Measurements from ENCODE around the gene BMF.
"Not testable (repeated sequence)": the region's sequence is repeated elsewhere in the genome, so short reads cannot be mapped to it uniquely, and the experiment has no call there.

BMF gene

DNA sequence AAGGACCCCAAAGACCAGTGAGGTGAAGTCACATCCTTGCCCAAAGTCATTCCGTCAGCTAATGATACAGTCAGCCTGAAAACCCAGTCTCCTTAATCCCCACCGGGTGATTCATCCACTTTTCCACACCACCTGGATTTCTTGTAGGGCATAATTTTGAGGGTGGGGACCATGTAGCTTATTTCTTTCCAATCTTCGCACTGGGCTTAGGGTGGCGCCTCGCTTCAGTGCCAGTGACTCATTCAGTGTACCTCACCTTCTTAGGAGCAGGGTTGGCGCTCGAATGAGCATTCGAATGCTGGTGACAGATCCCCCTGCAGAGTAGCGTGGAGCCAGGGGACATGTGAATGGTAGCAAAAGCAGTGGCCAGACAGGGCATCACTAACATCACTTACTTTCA, 24.0 kb downstream of the BMF start:
- FAIRE-seq (no peak), DNase-seq (ENCODE audit: insufficient read length, low spot score) (no peak)
- TF ChIP-seq CTCF (IDR thresholded peaks at IDR 0.05; ENCODE audit: insufficient read depth, missing control alignments): no peak

GRCh38 chr15:40082195-40082883, 26.3 kb downstream of the BMF start:
- FAIRE-seq: no peak
- DNase-seq (ENCODE audit: insufficient read length, low spot score): no peak
- no peak for TF ChIP-seq CTCF (IDR thresholded peaks at IDR 0.05; ENCODE audit: insufficient read depth, missing control alignments)

DNA sequence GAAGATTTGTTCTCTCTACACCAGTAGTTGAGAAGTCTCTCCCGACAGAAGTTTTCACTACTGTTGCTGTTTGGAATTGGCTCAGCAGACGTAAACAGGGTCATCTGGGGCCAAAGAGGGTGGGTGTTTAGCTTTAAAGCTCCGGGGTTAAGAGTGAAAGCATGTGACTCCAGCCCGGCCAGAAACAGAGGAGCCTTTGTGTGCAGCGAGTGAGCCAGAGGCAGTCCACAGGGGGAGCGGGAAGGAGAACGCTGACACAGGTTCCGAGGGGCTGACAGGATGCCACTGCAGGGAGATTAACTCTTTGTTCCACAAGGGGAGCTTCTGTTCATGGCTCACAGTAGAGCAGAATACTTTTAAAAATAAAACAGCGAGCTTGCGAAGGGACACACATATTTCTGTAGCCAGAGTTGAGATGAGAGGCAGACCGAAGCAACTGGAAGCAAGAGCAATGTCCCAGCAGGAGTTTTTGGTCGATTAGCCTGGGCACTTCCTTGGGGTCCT, 26.9 kb downstream of the BMF start:
- FAIRE-seq: no peak

DNA sequence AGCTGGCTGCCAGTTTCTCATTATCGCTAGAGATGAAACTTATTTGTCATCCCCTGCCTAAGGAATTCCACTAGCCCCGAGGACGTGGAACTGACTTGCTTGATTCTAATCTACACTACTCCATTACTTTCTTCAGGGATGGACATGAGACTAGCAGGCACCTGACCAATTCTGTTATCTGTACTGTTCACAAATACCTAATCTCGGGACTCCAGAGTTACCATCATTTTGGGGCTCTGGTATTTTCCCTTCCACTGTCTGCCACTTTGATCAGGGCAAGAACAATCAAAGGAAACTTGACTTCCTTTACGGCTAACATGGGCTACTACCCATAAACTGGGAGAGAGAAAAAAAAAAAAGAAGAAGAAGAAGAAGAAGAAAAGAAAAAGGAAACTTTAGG, 27.8 kb downstream of the BMF start:
- no peak for DNase-seq (ENCODE audit: insufficient read length, low spot score)
- no peak for FAIRE-seq
- no peak for TF ChIP-seq CTCF (IDR thresholded peaks at IDR 0.05; ENCODE audit: insufficient read depth, missing control alignments)

More for the DNA sequence above, 26.9 kb downstream of the BMF start:
- TF ChIP-seq CTCF (IDR thresholded peaks at IDR 0.05; ENCODE audit: insufficient read depth, missing control alignments): no peak
- no peak for DNase-seq (ENCODE audit: insufficient read length, low spot score)

DNA sequence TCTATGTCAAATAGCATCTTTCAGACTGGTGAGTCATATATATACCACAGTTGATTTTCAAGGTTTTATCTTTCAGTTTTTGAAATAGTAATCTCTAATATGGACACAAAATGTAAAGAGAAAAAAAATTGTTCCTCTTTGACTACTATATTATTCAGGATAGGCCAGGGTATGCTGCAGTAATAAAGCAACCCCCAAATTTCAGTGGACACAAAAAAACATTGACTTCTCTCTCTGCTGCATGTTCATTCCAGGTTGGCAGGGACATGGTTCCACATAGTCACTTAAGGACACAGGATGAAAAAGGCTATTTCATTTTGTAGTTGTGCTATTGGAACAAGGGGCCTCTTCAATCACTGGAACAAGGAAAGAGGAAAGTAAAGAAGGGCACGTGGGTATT, 28.6 kb downstream of the BMF start:
- FAIRE-seq: no peak
- no peak for TF ChIP-seq CTCF (IDR thresholded peaks at IDR 0.05; ENCODE audit: insufficient read depth, missing control alignments)

DNA sequence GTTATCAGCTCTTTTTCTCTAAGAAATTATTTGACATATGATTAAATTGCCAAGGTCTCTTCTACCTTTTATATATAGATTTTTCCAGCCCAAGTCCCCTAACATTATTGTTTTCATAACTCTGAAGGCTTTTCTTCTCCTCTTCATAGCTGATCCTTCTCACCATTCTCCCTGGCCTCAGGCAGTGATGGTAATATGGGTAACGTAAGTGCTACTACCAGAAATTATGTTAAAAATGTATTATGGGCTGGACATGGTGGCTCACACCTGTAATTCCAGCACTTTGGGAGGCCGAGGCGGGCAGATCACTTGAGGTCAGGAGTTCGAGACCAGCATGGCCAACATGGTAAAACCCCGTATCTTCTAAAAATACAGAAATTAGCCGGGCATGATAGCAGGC, 29.2 kb downstream of the BMF start:
- DNase-seq (ENCODE audit: insufficient read length, low spot score): no peak
- TF ChIP-seq CTCF (IDR thresholded peaks at IDR 0.05; ENCODE audit: insufficient read depth, missing control alignments): no peak
- FAIRE-seq: no peak

More for the DNA sequence above, 28.6 kb downstream of the BMF start:
- DNase-seq (ENCODE audit: insufficient read length, low spot score): no peak

GRCh38 chr15:40075298-40076044, 33.2 kb downstream of the BMF start:
- FAIRE-seq (no peak), DNase-seq (ENCODE audit: insufficient read length, low spot score) (no peak)
- no peak for TF ChIP-seq CTCF (IDR thresholded peaks at IDR 0.05; ENCODE audit: insufficient read depth, missing control alignments)

DNA sequence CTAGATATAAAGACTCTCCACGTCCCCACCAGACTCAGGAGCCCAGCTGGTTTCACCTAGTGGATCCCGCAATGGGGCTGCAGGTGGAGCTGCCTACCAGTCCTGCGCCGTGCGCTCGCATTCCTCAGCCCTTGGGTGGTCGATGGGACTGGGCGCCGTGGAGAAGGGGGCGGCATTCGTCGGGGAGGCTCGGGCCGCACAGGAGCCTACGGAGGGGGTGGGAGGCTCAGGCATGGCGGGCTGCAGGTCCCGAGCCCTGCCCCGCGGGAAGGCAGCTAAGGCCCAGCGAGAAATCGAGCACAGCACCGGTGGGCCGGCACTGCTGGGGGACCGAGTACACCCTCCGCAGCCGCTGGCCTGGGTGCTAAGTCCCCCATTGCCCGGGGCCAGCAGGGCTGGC, 34.0 kb downstream of the BMF start:
- not testable (repeated sequence) for DNase-seq (ENCODE audit: insufficient read length, low spot score)

GRCh38 chr15:40073716-40074490, 34.8 kb downstream of the BMF start:
- not testable (repeated sequence) for DNase-seq (ENCODE audit: insufficient read length, low spot score); FAIRE-seq

More for the DNA sequence above, 34.0 kb downstream of the BMF start:
- not testable (repeated sequence) for FAIRE-seq
